SU-DHL-6 (cell line): ENCODE measurements around the gene SIRPD.

Experiments used
- EZH2phosphoT487 ChIP-seq: fragments of 200-600 bp; sonication (generic), shearing (Covaris generic); conservative IDR thresholded peaks from 2 replicates; pipeline ENCODE4 v1.6.1; 2018; ENCODE audit warnings: mild to moderate bottlenecking, antibody characterized with exemption, low read length, moderate library complexity, mixed read lengths
- TF ChIP-seq, protein P1 (sequence below): fragments of 200-600 bp; sonication (generic); IDR thresholded peaks from one replicate; pipeline ENCODE4 v1.5.1; 2017; ENCODE audit warnings: antibody characterized with exemption, mild to moderate bottlenecking, low read length, moderate library complexity; ENCODE audit not compliant: insufficient read depth, poor library complexity, severe bottlenecking

DNA sequence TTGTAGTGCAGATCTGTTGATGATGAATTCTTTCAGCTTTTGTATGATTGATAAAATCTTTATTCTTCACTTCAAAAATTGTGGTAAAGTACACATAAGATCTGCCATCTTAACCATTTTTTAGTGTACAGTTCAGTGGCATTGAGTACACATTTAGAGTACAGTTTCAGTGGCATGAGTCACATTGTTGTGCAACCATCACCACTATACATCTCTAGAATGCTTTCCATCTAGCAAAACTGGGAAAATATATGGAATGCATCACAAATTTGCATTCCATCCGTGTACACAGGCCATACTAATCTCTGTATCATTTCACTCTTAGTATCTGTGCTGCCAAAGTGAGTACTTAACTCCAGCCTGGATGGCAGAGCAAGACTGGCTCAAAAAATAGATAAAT lies 28.7 kb downstream of the SIRPD start:
- no peak for TF ChIP-seq EZH2phosphoT487
- TF ChIP-seq, protein P1, sequence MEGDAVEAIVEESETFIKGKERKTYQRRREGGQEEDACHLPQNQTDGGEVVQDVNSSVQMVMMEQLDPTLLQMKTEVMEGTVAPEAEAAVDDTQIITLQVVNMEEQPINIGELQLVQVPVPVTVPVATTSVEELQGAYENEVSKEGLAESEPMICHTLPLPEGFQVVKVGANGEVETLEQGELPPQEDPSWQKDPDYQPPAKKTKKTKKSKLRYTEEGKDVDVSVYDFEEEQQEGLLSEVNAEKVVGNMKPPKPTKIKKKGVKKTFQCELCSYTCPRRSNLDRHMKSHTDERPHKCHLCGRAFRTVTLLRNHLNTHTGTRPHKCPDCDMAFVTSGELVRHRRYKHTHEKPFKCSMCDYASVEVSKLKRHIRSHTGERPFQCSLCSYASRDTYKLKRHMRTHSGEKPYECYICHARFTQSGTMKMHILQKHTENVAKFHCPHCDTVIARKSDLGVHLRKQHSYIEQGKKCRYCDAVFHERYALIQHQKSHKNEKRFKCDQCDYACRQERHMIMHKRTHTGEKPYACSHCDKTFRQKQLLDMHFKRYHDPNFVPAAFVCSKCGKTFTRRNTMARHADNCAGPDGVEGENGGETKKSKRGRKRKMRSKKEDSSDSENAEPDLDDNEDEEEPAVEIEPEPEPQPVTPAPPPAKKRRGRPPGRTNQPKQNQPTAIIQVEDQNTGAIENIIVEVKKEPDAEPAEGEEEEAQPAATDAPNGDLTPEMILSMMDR = no peak
